SIG-M5 treated with dmso at 0.1 percent for 504 hours (cell line): ENCODE results near the gene SPRED2.

Source experiments
- DNase-seq: peaks from one replicate; lab custom pipeline; 2025; ENCODE audit not compliant: unreplicated experiment; lab: John Stamatoyannopoulos, UW

The SPRED2 gene

GRCh38 chr2:65316072-65316471, 116.3 kb downstream of the SPRED2 start:
- DNase-seq, result peak; percentile 42

- DNase-seq, result peak; percentile 28
Measured at GRCh38 chr2:65314801-65315441, 117.5 kb downstream of the SPRED2 start.

GRCh38 chr2:65313954-65314256, 118.5 kb downstream of the SPRED2 start:
- no peak for DNase-seq

GRCh38 chr2:65313126-65313953, 119.1 kb downstream of the SPRED2 start:
- DNase-seq, result no peak

- DNase-seq, result no peak
Measured at GRCh38 chr2:65311596-65311995, 120.8 kb downstream of the SPRED2 start.

- no peak for DNase-seq
Measured at GRCh38 chr2:65311049-65311448, 121.3 kb downstream of the SPRED2 start.

- peak; percentile 50 for DNase-seq
Measured at GRCh38 chr2:65309699-65310098, 122.7 kb downstream of the SPRED2 start.

GRCh38 chr2:65305934-65306333, 126.5 kb downstream of the SPRED2 start:
- DNase-seq, result no peak

- DNase-seq, result peak; percentile 79
Measured at GRCh38 chr2:65300761-65301711, 131.4 kb downstream of the SPRED2 start.

GRCh38 chr2:65300134-65300760, 132.2 kb downstream of the SPRED2 start:
- no peak for DNase-seq

GRCh38 chr2:65299246-65299645, 133.2 kb downstream of the SPRED2 start:
- no peak for DNase-seq

- no peak for DNase-seq
Measured at GRCh38 chr2:65298089-65298488, 134.3 kb downstream of the SPRED2 start.

- no peak for DNase-seq
Measured at GRCh38 chr2:65297544-65297943, 134.9 kb downstream of the SPRED2 start.

GRCh38 chr2:65296971-65297370, 135.4 kb downstream of the SPRED2 start:
- DNase-seq, result no peak

GRCh38 chr2:65294701-65295100, 137.7 kb downstream of the SPRED2 start:
- no peak for DNase-seq

GRCh38 chr2:65294136-65294535, 138.3 kb downstream of the SPRED2 start:
- no peak for DNase-seq

GRCh38 chr2:65293376-65293775, 139.0 kb downstream of the SPRED2 start:
- no peak for DNase-seq

- DNase-seq, result no peak
Measured at GRCh38 chr2:65292461-65293011, 139.9 kb downstream of the SPRED2 start.

- DNase-seq, result no peak
Measured at GRCh38 chr2:65292106-65292400, 140.3 kb downstream of the SPRED2 start.

GRCh38 chr2:65291216-65292105, 140.9 kb downstream of the SPRED2 start:
- no peak for DNase-seq
